ENCODE data around the gene GPBP1. TPM values are rescaled to one million over a fixed set of nuclear protein-coding genes. Genes with fewer than 3 reads are reported as not detected.
"Not testable (repeated sequence)": the region's sequence is repeated elsewhere in the genome, so short reads cannot be mapped to it uniquely, and the experiment has no call there.

The GPBP1 gene
- total RNA-seq, 2 donors from 2014 or later = 95.8 to 104 TPM

GRCh38 chr5:57185313-57185712 is 11.5 kb downstream of the GPBP1 start:
- peaks cover 0 to 20% of the 10 kb centered on the region in 2 donors for H3K36me3 Mint-ChIP-seq (ENCODE audit: insufficient read depth in 2 of 2)
- H3K4me3 Mint-ChIP-seq = peak overlapping the region; percentile 49
- H3K27me3 Mint-ChIP-seq (ENCODE audit: low read depth) = no peaks in the 10 kb centered on the region
- peaks cover 0 to 1% of the 10 kb centered on the region in 2 donors for H3K9me3 Mint-ChIP-seq
- DNase-seq = no peak
- no peak for ATAC-seq (replicated peaks in 1 of 2)
- peaks cover 86% of the 10 kb centered on the region for H3K4me1 Mint-ChIP-seq (ENCODE audit: low read depth)
- no peak overlapping the region for H3K27ac Mint-ChIP-seq

GRCh38 chr5:57186194-57186593 is 12.3 kb downstream of the GPBP1 start:
- DNase-seq (no peak), ATAC-seq (replicated peaks in 1 of 2) (no peak)
- Mint-ChIP-seq H3K27ac (peak overlapping the region; percentile 30), H3K27me3 (ENCODE audit: low read depth) (no peaks in the 10 kb centered on the region), H3K4me3 (peak overlapping the region; percentile 49 to 84), H3K36me3 (ENCODE audit: insufficient read depth in 2 of 2) (peaks cover 0 to 14% of the 10 kb centered on the region in 2 donors), H3K9me3 (peaks cover 0 to 1% of the 10 kb centered on the region in 2 donors), H3K4me1 (ENCODE audit: low read depth) (peaks cover 84% of the 10 kb centered on the region)

GRCh38 chr5:57187977-57188376 is 14.1 kb downstream of the GPBP1 start:
- not testable (repeated sequence) for H3K9me3 Mint-ChIP-seq; H3K27me3 Mint-ChIP-seq (ENCODE audit: low read depth); ATAC-seq (replicated peaks in 1 of 2); DNase-seq
- peaks cover 88% of the 10 kb centered on the region for H3K4me1 Mint-ChIP-seq (ENCODE audit: low read depth)
- peaks cover 0 to 21% of the 10 kb centered on the region in 2 donors for H3K36me3 Mint-ChIP-seq (ENCODE audit: insufficient read depth in 2 of 2)
- peak overlapping the region; percentile 75 for H3K27ac Mint-ChIP-seq
- peak overlapping the region; percentile 55 to 84 for H3K4me3 Mint-ChIP-seq

- no peak for DNase-seq
- peak overlapping the region in 1 of 2 donors; percentile 10 for H3K4me3 Mint-ChIP-seq
- no peak for ATAC-seq (replicated peaks in 1 of 2)
Observed at GRCh38 chr5:57189515-57189914, 15.7 kb downstream of the GPBP1 start.

GRCh38 chr5:57190593-57190992 is 16.7 kb downstream of the GPBP1 start:
- Mint-ChIP-seq H3K36me3 (ENCODE audit: insufficient read depth in 2 of 2) (peaks cover 2 to 26% of the 10 kb centered on the region in 2 donors), H3K4me3 (no peak overlapping the region), H3K4me1 (ENCODE audit: low read depth) (peaks cover 96% of the 10 kb centered on the region), H3K27ac (no peak overlapping the region), H3K27me3 (ENCODE audit: low read depth) (no peaks in the 10 kb centered on the region), H3K9me3 (no peaks in the 10 kb centered on the region)
- no peak for ATAC-seq (replicated peaks in 1 of 2)
- no peak for DNase-seq

More at GRCh38 chr5:57189515-57189914, 15.7 kb downstream of the GPBP1 start:
- Mint-ChIP-seq H3K27me3 (ENCODE audit: low read depth) (no peaks in the 10 kb centered on the region), H3K27ac (no peak overlapping the region), H3K36me3 (ENCODE audit: insufficient read depth in 2 of 2) (peaks cover under 1 to 22% of the 10 kb centered on the region in 2 donors), H3K4me1 (ENCODE audit: low read depth) (peaks cover 97% of the 10 kb centered on the region), H3K9me3 (no peaks in the 10 kb centered on the region)

GRCh38 chr5:57191163-57191562 is 17.3 kb downstream of the GPBP1 start:
- no peaks in the 10 kb centered on the region for H3K9me3 Mint-ChIP-seq
- no peak for ATAC-seq (replicated peaks in 1 of 2)
- no peaks in the 10 kb centered on the region for H3K27me3 Mint-ChIP-seq (ENCODE audit: low read depth)
- no peak overlapping the region for H3K4me3 Mint-ChIP-seq
- peaks cover 96% of the 10 kb centered on the region for H3K4me1 Mint-ChIP-seq (ENCODE audit: low read depth)
- H3K27ac Mint-ChIP-seq = peak overlapping the region; percentile 61
- no peak for DNase-seq
- peaks cover 2 to 26% of the 10 kb centered on the region in 2 donors for H3K36me3 Mint-ChIP-seq (ENCODE audit: insufficient read depth in 2 of 2)

- peaks cover 2 to 23% of the 10 kb centered on the region in 2 donors for H3K36me3 Mint-ChIP-seq (ENCODE audit: insufficient read depth in 2 of 2)
- no peaks in the 10 kb centered on the region for H3K27me3 Mint-ChIP-seq (ENCODE audit: low read depth)
- H3K9me3 Mint-ChIP-seq = no peaks in the 10 kb centered on the region
- ATAC-seq (replicated peaks in 1 of 2) = no peak
- no peak for DNase-seq
- H3K27ac Mint-ChIP-seq = peak overlapping the region; percentile 35
- H3K4me3 Mint-ChIP-seq = peak overlapping the region; percentile 32 to 36
- peaks cover 89% of the 10 kb centered on the region for H3K4me1 Mint-ChIP-seq (ENCODE audit: low read depth)
Observed at GRCh38 chr5:57191986-57192385, 18.1 kb downstream of the GPBP1 start.

GRCh38 chr5:57192832-57193231 is 19.0 kb downstream of the GPBP1 start:
- not testable (repeated sequence) for H3K9me3 Mint-ChIP-seq; H3K27me3 Mint-ChIP-seq (ENCODE audit: low read depth); DNase-seq; ATAC-seq (replicated peaks in 1 of 2)
- peak overlapping the region; percentile 33 to 81 for H3K4me3 Mint-ChIP-seq
- peak overlapping the region; percentile 86 for H3K27ac Mint-ChIP-seq
- H3K4me1 Mint-ChIP-seq (ENCODE audit: low read depth) = peaks cover 88% of the 10 kb centered on the region
- peaks cover 2 to 25% of the 10 kb centered on the region in 2 donors for H3K36me3 Mint-ChIP-seq (ENCODE audit: insufficient read depth in 2 of 2)

GRCh38 chr5:57193757-57194413 is 20.0 kb downstream of the GPBP1 start:
- H3K27ac Mint-ChIP-seq = peak overlapping the region; percentile 92

GRCh38 chr5:57194653-57195052 is 20.8 kb downstream of the GPBP1 start:
- no peak overlapping the region for H3K27ac Mint-ChIP-seq
- peaks cover 4 to 27% of the 10 kb centered on the region in 2 donors for H3K36me3 Mint-ChIP-seq (ENCODE audit: insufficient read depth in 2 of 2)
- H3K4me1 Mint-ChIP-seq (ENCODE audit: low read depth) = peaks cover 88% of the 10 kb centered on the region

More at GRCh38 chr5:57193757-57194413, 20.0 kb downstream of the GPBP1 start:
- H3K4me1 Mint-ChIP-seq (ENCODE audit: low read depth) = peaks cover 88% of the 10 kb centered on the region
- H3K27me3 Mint-ChIP-seq (ENCODE audit: low read depth) = no peaks in the 10 kb centered on the region
- peak; percentile 70 to 91 for ATAC-seq (replicated peaks in 1 of 2)
- H3K36me3 Mint-ChIP-seq (ENCODE audit: insufficient read depth in 2 of 2) = peaks cover 4 to 27% of the 10 kb centered on the region in 2 donors
- peak overlapping the region; percentile 33 to 82 for H3K4me3 Mint-ChIP-seq
- no peak for DNase-seq
- H3K9me3 Mint-ChIP-seq = no peaks in the 10 kb centered on the region

GRCh38 chr5:57195060-57195459 is 21.2 kb downstream of the GPBP1 start:
- H3K9me3 Mint-ChIP-seq = no peaks in the 10 kb centered on the region
- no peak for DNase-seq
- no peaks in the 10 kb centered on the region for H3K27me3 Mint-ChIP-seq (ENCODE audit: low read depth)
- H3K4me3 Mint-ChIP-seq = no peak overlapping the region
- H3K4me1 Mint-ChIP-seq (ENCODE audit: low read depth) = peaks cover 87% of the 10 kb centered on the region
- ATAC-seq (replicated peaks in 1 of 2) = no peak
- H3K27ac Mint-ChIP-seq = no peak overlapping the region
- peaks cover 4 to 27% of the 10 kb centered on the region in 2 donors for H3K36me3 Mint-ChIP-seq (ENCODE audit: insufficient read depth in 2 of 2)

More at GRCh38 chr5:57194653-57195052, 20.8 kb downstream of the GPBP1 start:
- ATAC-seq (replicated peaks in 1 of 2) (no peak), DNase-seq (no peak)
- Mint-ChIP-seq H3K27me3 (ENCODE audit: low read depth) (no peaks in the 10 kb centered on the region), H3K4me3 (no peak overlapping the region), H3K9me3 (no peaks in the 10 kb centered on the region)

GRCh38 chr5:57199866-57200265 is 26.0 kb downstream of the GPBP1 start:
- Mint-ChIP-seq H3K4me3 (peak overlapping the region; percentile 17 to 44), H3K27me3 (ENCODE audit: low read depth) (no peaks in the 10 kb centered on the region), H3K36me3 (ENCODE audit: insufficient read depth in 2 of 2) (peaks cover 4 to 10% of the 10 kb centered on the region in 2 donors), H3K4me1 (ENCODE audit: low read depth) (peaks cover 80% of the 10 kb centered on the region), H3K27ac (peak overlapping the region; percentile 3), H3K9me3 (no peaks in the 10 kb centered on the region)
- DNase-seq = no peak
- no peak for ATAC-seq (replicated peaks in 1 of 2)

- Mint-ChIP-seq H3K36me3 (ENCODE audit: insufficient read depth in 2 of 2) (peaks cover 4 to 9% of the 10 kb centered on the region in 2 donors), H3K27ac (peak overlapping the region; percentile 66)
Observed at GRCh38 chr5:57202811-57203210, 29.0 kb downstream of the GPBP1 start.

More at GRCh38 chr5:57202811-57203210, 29.0 kb downstream of the GPBP1 start:
- DNase-seq = no peak
- ATAC-seq (replicated peaks in 1 of 2) = no peak
- H3K4me3 Mint-ChIP-seq = no peak overlapping the region
- no peaks in the 10 kb centered on the region for H3K9me3 Mint-ChIP-seq
- peaks cover 81% of the 10 kb centered on the region for H3K4me1 Mint-ChIP-seq (ENCODE audit: low read depth)
- H3K27me3 Mint-ChIP-seq (ENCODE audit: low read depth) = no peaks in the 10 kb centered on the region
